Activated naive CD8-positive, alpha-beta T cell treated with anti-CD3 and anti-CD28 coated beads, Interleukin-2, amount 50 U/mL, for 24 hours (primary cell): ENCODE measurements around the gene CBX2.

Source experiments
- ATAC-seq: fragments of 150-1000 bp; cut with Tn5 transposase; one replicate; pipeline ENCODE4 v1.10.0; 2021
- DNase-seq: peaks from one replicate; pipeline ENCODE4 v3.0.0; 2021
- H3K27ac Mint-ChIP-seq: one replicate; pipeline ENCODE4 v1.8.0; 2021; ENCODE audit warnings: mild to moderate bottlenecking, mixed read lengths
- H3K27me3 Mint-ChIP-seq: one replicate; pipeline ENCODE4 v1.8.0; 2021; ENCODE audit warnings: mixed read lengths
- H3K36me3 Mint-ChIP-seq: one replicate; pipeline ENCODE4 v1.8.0; 2021; ENCODE audit warnings: low read depth, mixed read lengths
- H3K4me1 Mint-ChIP-seq: one replicate; pipeline ENCODE4 v1.8.0; 2021; ENCODE audit warnings: mixed read lengths
- H3K4me3 Mint-ChIP-seq: one replicate; pipeline ENCODE4 v1.8.0; 2021; ENCODE audit warnings: mild to moderate bottlenecking, moderate library complexity, mixed read lengths
- H3K9me3 Mint-ChIP-seq: one replicate; pipeline ENCODE4 v1.8.0; 2021; ENCODE audit warnings: mixed read lengths

CBX2 gene

GRCh38 chr17:79739148-79740062 is 38.5 kb upstream of the CBX2 start:
- DNase-seq (no peak), ATAC-seq (no peak)
- Mint-ChIP-seq H3K27me3 (peaks cover 24% of the 10 kb centered on the region), H3K27ac (no peak overlapping the region), H3K4me1 (no peaks in the 10 kb centered on the region), H3K4me3 (no peak overlapping the region), H3K36me3 (no peaks in the 10 kb centered on the region), H3K9me3 (no peaks in the 10 kb centered on the region)

- Mint-ChIP-seq H3K4me3 (no peak overlapping the region), H3K9me3 (no peaks in the 10 kb centered on the region), H3K36me3 (no peaks in the 10 kb centered on the region), H3K4me1 (peaks cover 3% of the 10 kb centered on the region), H3K27ac (no peak overlapping the region), H3K27me3 (peaks cover 26% of the 10 kb centered on the region)
- DNase-seq (no peak), ATAC-seq (no peak)
Measured at GRCh38 chr17:79740413-79740812, 37.5 kb upstream of the CBX2 start.

DNA sequence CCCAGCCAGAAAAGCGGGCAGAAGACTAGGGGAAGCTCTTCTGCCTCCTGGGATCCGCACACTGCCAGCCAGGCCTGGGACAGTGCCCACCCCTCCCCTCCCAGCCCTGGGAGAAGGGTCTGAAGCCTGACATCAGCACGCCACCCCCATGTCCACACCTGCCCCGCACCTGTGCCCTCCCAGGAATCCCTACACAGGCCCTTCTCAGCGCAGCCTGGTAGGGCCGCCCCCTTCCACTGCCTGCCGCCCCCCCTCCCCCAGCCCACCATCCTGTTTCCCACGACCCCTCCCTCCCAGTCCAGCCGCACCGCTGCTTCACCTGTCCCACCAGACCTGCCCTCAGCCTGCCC is 36.6 kb upstream of the CBX2 start:
- peaks cover 8% of the 10 kb centered on the region for H3K4me1 Mint-ChIP-seq
- DNase-seq (no peak), ATAC-seq (no peak)
- H3K27ac Mint-ChIP-seq: no peak overlapping the region
- no peaks in the 10 kb centered on the region for H3K9me3 Mint-ChIP-seq
- H3K4me3 Mint-ChIP-seq: no peak overlapping the region
- peaks cover 30% of the 10 kb centered on the region for H3K27me3 Mint-ChIP-seq
- no peaks in the 10 kb centered on the region for H3K36me3 Mint-ChIP-seq

- Mint-ChIP-seq H3K4me1 (peaks cover 9% of the 10 kb centered on the region), H3K27me3 (peaks cover 35% of the 10 kb centered on the region), H3K36me3 (no peaks in the 10 kb centered on the region), H3K9me3 (no peaks in the 10 kb centered on the region), H3K4me3 (no peak overlapping the region), H3K27ac (no peak overlapping the region)
- DNase-seq (peak; percentile 79), ATAC-seq (peak; percentile 39)
Measured at GRCh38 chr17:79741751-79742588, 36.0 kb upstream of the CBX2 start.

- peaks cover 39% of the 10 kb centered on the region for H3K27me3 Mint-ChIP-seq
- no peak overlapping the region for H3K27ac Mint-ChIP-seq
- no peaks in the 10 kb centered on the region for H3K36me3 Mint-ChIP-seq
- ATAC-seq (no peak), DNase-seq (no peak)
- no peaks in the 10 kb centered on the region for H3K9me3 Mint-ChIP-seq
- no peak overlapping the region for H3K4me3 Mint-ChIP-seq
- H3K4me1 Mint-ChIP-seq: peaks cover 12% of the 10 kb centered on the region
Measured at GRCh38 chr17:79742589-79742918, 35.4 kb upstream of the CBX2 start.

GRCh38 chr17:79742951-79743476 is 34.9 kb upstream of the CBX2 start:
- Mint-ChIP-seq H3K4me1 (peaks cover 15% of the 10 kb centered on the region), H3K27me3 (peaks cover 43% of the 10 kb centered on the region), H3K27ac (no peak overlapping the region), H3K9me3 (no peaks in the 10 kb centered on the region), H3K4me3 (no peak overlapping the region), H3K36me3 (no peaks in the 10 kb centered on the region)
- ATAC-seq (no peak), DNase-seq (no peak)

DNA sequence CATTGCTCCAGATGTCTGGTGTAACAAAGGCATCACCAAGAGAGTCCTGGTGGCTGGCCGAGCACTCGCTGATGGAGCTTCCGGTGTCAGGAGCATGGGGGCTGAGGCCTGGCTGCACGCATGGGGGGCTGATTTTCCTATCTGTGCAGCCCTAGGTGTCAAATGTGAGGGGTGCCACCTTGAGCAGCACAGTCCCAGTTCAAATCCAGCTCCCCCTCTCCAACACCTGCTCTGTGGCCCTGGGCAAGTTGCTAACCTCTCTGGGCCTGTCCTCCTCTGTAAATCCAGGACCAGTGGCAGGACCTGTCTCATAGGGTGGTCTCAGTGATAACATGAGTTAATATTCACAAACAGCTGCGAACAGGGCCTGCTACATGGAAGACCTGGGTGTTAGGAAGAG is 34.3 kb upstream of the CBX2 start:
- H3K4me3 Mint-ChIP-seq: no peak overlapping the region
- H3K36me3 Mint-ChIP-seq: no peaks in the 10 kb centered on the region

DNA sequence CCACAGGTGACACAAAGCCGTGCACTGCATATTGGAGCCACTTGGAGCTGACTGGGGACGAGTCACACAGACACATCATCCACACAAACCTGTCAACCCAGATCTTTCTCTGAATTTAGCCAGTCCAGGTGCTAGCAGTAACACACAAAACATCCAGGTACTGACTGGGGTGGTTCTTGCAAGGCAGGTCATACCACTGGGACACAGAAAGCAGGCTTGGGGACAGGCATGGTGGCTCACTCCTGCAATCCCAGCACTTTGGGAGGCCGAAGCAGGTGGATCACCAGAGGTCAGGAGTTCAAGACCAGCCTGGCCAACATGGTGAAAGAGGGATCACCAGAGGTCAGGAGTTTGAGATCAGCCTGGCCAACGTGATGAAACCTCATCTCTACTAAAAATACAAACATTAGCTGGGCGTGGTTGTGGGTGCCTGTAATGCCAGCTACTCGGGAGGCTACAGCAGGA is 32.3 kb upstream of the CBX2 start:
- Mint-ChIP-seq H3K4me1 (peaks cover 15% of the 10 kb centered on the region), H3K27me3 (peaks cover 38% of the 10 kb centered on the region), H3K27ac (no peak overlapping the region), H3K36me3 (no peaks in the 10 kb centered on the region), H3K9me3 (no peaks in the 10 kb centered on the region), H3K4me3 (no peak overlapping the region)
- DNase-seq (no peak), ATAC-seq (no peak)

More for the DNA sequence above, 34.3 kb upstream of the CBX2 start:
- H3K4me1 Mint-ChIP-seq: peaks cover 15% of the 10 kb centered on the region
- no peaks in the 10 kb centered on the region for H3K9me3 Mint-ChIP-seq
- peaks cover 44% of the 10 kb centered on the region for H3K27me3 Mint-ChIP-seq
- ATAC-seq: no peak
- DNase-seq: no peak
- H3K27ac Mint-ChIP-seq: no peak overlapping the region

DNA sequence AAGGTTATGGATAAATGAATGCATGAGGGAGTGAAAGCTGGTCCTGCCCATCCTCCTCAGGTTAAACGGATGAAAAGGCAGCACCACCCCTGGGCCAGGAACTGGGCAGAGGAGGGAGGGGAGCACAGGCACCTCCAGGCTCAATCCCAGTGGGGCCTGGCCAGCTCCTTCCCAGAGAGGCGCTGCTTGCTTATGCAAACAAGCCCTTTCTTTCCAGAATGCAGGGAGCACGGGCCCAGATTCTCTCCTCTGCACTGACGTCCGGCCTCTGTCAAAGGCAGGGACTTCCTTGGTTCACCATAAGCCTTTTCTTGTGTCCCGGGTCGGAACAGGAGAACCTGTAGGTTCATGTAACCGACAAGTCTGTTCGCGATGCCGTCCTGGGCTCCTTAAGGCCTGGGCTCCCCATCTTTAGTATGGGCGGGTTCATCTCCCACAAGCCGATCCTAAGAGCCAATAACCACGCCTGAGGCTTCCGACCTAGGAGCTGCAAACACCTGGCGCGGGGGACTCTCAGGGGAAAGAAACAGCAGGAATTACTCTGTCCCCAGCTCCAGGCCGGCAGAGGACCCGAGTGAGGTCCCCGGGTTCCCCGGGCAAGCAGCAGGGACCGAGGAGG is 30.9 kb upstream of the CBX2 start:
- Mint-ChIP-seq H3K27me3 (peaks cover 48% of the 10 kb centered on the region), H3K4me3 (no peak overlapping the region), H3K4me1 (peaks cover 24% of the 10 kb centered on the region), H3K9me3 (no peaks in the 10 kb centered on the region), H3K36me3 (no peaks in the 10 kb centered on the region), H3K27ac (no peak overlapping the region)
- ATAC-seq (no peak), DNase-seq (no peak)

DNA sequence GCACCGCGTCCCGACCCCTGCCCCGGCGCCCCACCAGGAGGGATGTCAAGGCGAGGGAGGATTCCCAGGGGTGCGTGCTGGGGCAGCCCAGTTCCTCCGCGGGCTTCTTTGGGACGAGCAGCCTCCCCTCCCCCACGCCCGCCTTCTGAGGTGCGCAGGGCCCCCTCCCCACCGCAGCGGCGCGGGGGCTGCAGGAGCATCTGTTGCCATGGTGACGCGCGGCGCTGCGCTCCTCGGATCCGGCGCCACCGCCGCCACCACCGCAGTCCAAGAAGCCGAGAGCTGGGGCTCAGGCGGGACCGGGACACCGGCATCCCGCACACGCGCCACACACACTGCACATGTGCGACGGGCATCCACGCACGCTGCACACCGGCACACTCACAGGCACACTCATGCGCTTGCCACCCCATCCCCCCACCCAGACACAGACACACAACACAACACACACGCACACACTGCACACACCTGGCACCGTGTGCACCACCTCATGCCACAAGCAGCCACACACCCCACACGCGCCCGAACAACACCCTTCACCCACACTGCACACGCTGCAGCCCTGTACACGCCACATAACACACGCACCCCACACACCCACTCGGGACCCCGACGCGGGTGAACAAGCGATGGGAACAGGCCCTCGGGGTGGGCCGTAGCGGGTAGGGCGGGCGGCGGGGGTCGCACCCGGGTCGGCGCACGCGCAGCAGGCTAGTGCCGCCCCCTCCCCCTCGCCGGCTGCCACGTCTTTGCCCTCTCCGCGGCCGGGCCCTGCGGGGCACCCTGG is 30.2 kb upstream of the CBX2 start:
- no peak overlapping the region for H3K27ac Mint-ChIP-seq
- H3K36me3 Mint-ChIP-seq: no peaks in the 10 kb centered on the region
- H3K4me1 Mint-ChIP-seq: peaks cover 28% of the 10 kb centered on the region
- no peaks in the 10 kb centered on the region for H3K9me3 Mint-ChIP-seq
- H3K4me3 Mint-ChIP-seq: peak overlapping the region; percentile 32
- ATAC-seq (no peak), DNase-seq (no peak)
- peaks cover 48% of the 10 kb centered on the region for H3K27me3 Mint-ChIP-seq

GRCh38 chr17:79748295-79749099 is 29.5 kb upstream of the CBX2 start:
- Mint-ChIP-seq H3K27me3 (peaks cover 51% of the 10 kb centered on the region), H3K9me3 (no peaks in the 10 kb centered on the region), H3K36me3 (no peaks in the 10 kb centered on the region), H3K4me1 (peaks cover 28% of the 10 kb centered on the region), H3K4me3 (no peak overlapping the region), H3K27ac (no peak overlapping the region)
- no peak for DNase-seq
- no peak for ATAC-seq

- no peaks in the 10 kb centered on the region for H3K9me3 Mint-ChIP-seq
- DNase-seq: no peak
- H3K27ac Mint-ChIP-seq: no peak overlapping the region
- no peak for ATAC-seq
- no peak overlapping the region for H3K4me3 Mint-ChIP-seq
- peaks cover 28% of the 10 kb centered on the region for H3K4me1 Mint-ChIP-seq
- H3K36me3 Mint-ChIP-seq: no peaks in the 10 kb centered on the region
- peaks cover 55% of the 10 kb centered on the region for H3K27me3 Mint-ChIP-seq
Measured at GRCh38 chr17:79749156-79749815, 28.7 kb upstream of the CBX2 start.

GRCh38 chr17:79749958-79750357 is 28.0 kb upstream of the CBX2 start:
- Mint-ChIP-seq H3K4me3 (no peak overlapping the region), H3K36me3 (no peaks in the 10 kb centered on the region), H3K9me3 (no peaks in the 10 kb centered on the region), H3K27me3 (peaks cover 59% of the 10 kb centered on the region), H3K27ac (no peak overlapping the region), H3K4me1 (peaks cover 28% of the 10 kb centered on the region)
- ATAC-seq (no peak), DNase-seq (no peak)
